ENCODE data around the gene SORCS1. TPM values are rescaled to one million over a fixed set of nuclear protein-coding genes. Genes with fewer than 3 reads are reported as not detected.

The SORCS1 gene
- total RNA-seq, 1 donor from 2014 or later, result 1.1 TPM

DNA sequence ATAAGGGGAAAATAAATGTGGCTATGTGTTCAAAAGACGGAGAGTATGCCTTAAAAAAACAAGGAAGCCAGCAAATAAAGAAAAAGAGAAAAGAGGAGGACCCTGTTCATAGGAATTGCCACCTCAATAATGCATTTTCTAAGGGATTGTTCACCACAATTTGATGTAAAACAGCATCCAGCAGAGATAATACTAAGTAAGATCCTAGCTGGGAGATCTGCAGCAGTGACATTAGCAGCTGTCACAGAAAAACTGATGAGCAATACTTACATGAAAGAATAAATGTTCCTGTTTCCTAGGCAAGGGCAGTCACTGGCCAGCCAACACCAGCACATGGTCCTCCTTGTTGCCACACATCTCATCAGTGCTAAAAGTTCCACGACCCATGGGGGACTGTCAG is 391.5 kb downstream of the SORCS1 start:
- H3K4me1 ChIP-seq (ENCODE audit: insufficient read depth, low read length), result no peaks in the 10 kb centered on the region

DNA sequence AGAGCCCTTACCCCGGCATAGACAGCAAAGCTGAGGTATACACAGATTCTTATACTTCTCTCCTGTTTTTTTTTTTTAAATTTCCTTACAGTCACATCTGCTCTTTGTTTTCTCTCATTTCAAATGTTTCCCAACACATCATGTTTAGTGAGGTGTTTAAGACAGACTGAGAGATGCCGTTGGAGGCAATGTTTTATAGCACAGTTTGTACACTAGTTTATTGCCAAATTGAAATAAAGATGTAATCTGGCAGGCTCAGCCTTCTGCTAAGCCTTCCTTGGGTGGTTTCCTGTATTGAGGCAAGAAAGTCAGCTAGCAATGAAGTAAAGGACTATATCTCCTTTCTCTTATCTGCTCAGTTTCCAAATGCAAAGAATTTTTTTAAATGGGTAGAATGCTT is 393.4 kb downstream of the SORCS1 start:
- Histone ChIP-seq H3K4me1 (ENCODE audit: insufficient read depth, low read length) (no peaks in the 10 kb centered on the region), H3K4me2 (ENCODE audit: low read length) (no peak overlapping the region), H3K36me3 (ENCODE audit: insufficient read depth, low read length) (no peaks in the 10 kb centered on the region), H4K20me1 (ENCODE audit: insufficient read depth, low read length) (no peaks in the 10 kb centered on the region), H2AFZ (ENCODE audit: low read depth, low read length) (no peak overlapping the region), H3K9ac (ENCODE audit: low read length) (no peak overlapping the region), H3K4me3 (ENCODE audit: insufficient read depth, low read depth, low read length) (no peak overlapping the region), H3K79me2 (ENCODE audit: insufficient read depth, low read length) (no peaks in the 10 kb centered on the region), H3K9me3 (ENCODE audit: insufficient read depth, low read depth, low read length) (peaks cover 3% of the 10 kb centered on the region), H3K27me3 (ENCODE audit: insufficient read depth, low read length) (no peaks in the 10 kb centered on the region), H3K27ac (ENCODE audit: low read depth, low read length) (no peak overlapping the region)
- Mint-ChIP-seq H3K36me3 (ENCODE audit: low read depth, unreplicated experiment) (no peaks in the 10 kb centered on the region), H3K4me3 (ENCODE audit: unreplicated experiment) (no peak overlapping the region), H3K9me3 (ENCODE audit: unreplicated experiment) (no peaks in the 10 kb centered on the region), H3K27me3 (ENCODE audit: low read depth, unreplicated experiment) (no peaks in the 10 kb centered on the region), H3K4me1 (ENCODE audit: low read depth, unreplicated experiment) (no peaks in the 10 kb centered on the region), H3K27ac (ENCODE audit: unreplicated experiment) (no peak overlapping the region)
- TF ChIP-seq, protein P1, sequence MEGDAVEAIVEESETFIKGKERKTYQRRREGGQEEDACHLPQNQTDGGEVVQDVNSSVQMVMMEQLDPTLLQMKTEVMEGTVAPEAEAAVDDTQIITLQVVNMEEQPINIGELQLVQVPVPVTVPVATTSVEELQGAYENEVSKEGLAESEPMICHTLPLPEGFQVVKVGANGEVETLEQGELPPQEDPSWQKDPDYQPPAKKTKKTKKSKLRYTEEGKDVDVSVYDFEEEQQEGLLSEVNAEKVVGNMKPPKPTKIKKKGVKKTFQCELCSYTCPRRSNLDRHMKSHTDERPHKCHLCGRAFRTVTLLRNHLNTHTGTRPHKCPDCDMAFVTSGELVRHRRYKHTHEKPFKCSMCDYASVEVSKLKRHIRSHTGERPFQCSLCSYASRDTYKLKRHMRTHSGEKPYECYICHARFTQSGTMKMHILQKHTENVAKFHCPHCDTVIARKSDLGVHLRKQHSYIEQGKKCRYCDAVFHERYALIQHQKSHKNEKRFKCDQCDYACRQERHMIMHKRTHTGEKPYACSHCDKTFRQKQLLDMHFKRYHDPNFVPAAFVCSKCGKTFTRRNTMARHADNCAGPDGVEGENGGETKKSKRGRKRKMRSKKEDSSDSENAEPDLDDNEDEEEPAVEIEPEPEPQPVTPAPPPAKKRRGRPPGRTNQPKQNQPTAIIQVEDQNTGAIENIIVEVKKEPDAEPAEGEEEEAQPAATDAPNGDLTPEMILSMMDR (IDR thresholded peaks at IDR 0.05; ENCODE audit: insufficient read depth, low read depth, low read length), result no peak
- DNase-seq (ENCODE audit: low read depth) (no peak), FAIRE-seq (no peak)

More for the DNA sequence above, 391.5 kb downstream of the SORCS1 start:
- FAIRE-seq (no peak), DNase-seq (ENCODE audit: low read depth) (no peak)
- Histone ChIP-seq H3K36me3 (ENCODE audit: insufficient read depth, low read length) (no peaks in the 10 kb centered on the region), H3K9me3 (ENCODE audit: insufficient read depth, low read depth, low read length) (peaks cover 3% of the 10 kb centered on the region), H3K4me2 (ENCODE audit: low read length) (no peak overlapping the region), H3K27me3 (ENCODE audit: insufficient read depth, low read length) (no peaks in the 10 kb centered on the region), H3K27ac (ENCODE audit: low read depth, low read length) (no peak overlapping the region), H2AFZ (ENCODE audit: low read depth, low read length) (no peak overlapping the region), H3K9ac (ENCODE audit: low read length) (no peak overlapping the region), H3K79me2 (ENCODE audit: insufficient read depth, low read length) (no peaks in the 10 kb centered on the region), H4K20me1 (ENCODE audit: insufficient read depth, low read length) (no peaks in the 10 kb centered on the region), H3K4me3 (ENCODE audit: insufficient read depth, low read depth, low read length) (no peak overlapping the region)
- Mint-ChIP-seq H3K27ac (ENCODE audit: unreplicated experiment) (no peak overlapping the region), H3K4me1 (ENCODE audit: low read depth, unreplicated experiment) (no peaks in the 10 kb centered on the region), H3K27me3 (ENCODE audit: low read depth, unreplicated experiment) (no peaks in the 10 kb centered on the region), H3K9me3 (ENCODE audit: unreplicated experiment) (no peaks in the 10 kb centered on the region), H3K4me3 (ENCODE audit: unreplicated experiment) (no peak overlapping the region), H3K36me3 (ENCODE audit: low read depth, unreplicated experiment) (no peaks in the 10 kb centered on the region)
- TF ChIP-seq, protein P1 (IDR thresholded peaks at IDR 0.05; ENCODE audit: insufficient read depth, low read depth, low read length), result no peak
- TF ChIP-seq EZH2 (IDR thresholded peaks at IDR 0.05; ENCODE audit: insufficient read depth, low read length), result no peak

DNA sequence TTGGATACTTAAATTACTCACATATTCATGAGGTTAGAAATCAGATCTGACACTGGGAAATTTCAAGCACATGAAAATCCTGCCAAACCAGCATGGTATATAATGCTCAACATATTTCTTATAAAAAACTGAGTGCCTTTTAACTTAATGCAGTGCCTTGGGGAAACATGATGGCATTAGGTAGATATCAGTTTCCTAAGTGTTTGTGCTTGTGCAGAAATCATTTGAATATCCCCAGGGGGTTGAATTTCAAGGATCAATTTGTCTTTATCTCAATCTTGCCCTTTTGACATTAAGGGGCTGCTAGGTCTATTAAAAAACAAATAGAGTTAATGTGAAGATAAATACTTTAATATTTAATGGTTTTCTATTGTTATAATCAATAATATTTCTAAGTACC is 396.3 kb downstream of the SORCS1 start:
- Histone ChIP-seq H3K4me3 (ENCODE audit: insufficient read depth, low read depth, low read length) (no peak overlapping the region), H3K9me3 (ENCODE audit: insufficient read depth, low read depth, low read length) (peaks cover 3% of the 10 kb centered on the region), H3K27me3 (ENCODE audit: insufficient read depth, low read length) (no peaks in the 10 kb centered on the region), H3K9ac (ENCODE audit: low read length) (no peak overlapping the region), H3K4me2 (ENCODE audit: low read length) (no peak overlapping the region), H3K4me1 (ENCODE audit: insufficient read depth, low read length) (no peaks in the 10 kb centered on the region), H3K79me2 (ENCODE audit: insufficient read depth, low read length) (no peaks in the 10 kb centered on the region), H3K27ac (ENCODE audit: low read depth, low read length) (no peak overlapping the region), H2AFZ (ENCODE audit: low read depth, low read length) (no peak overlapping the region), H4K20me1 (ENCODE audit: insufficient read depth, low read length) (no peaks in the 10 kb centered on the region), H3K36me3 (ENCODE audit: insufficient read depth, low read length) (no peaks in the 10 kb centered on the region)
- DNase-seq (ENCODE audit: low read depth) (no peak), FAIRE-seq (no peak)
- Mint-ChIP-seq H3K4me1 (ENCODE audit: low read depth, unreplicated experiment) (no peaks in the 10 kb centered on the region), H3K4me3 (ENCODE audit: unreplicated experiment) (no peak overlapping the region), H3K27me3 (ENCODE audit: low read depth, unreplicated experiment) (no peaks in the 10 kb centered on the region), H3K9me3 (ENCODE audit: unreplicated experiment) (no peaks in the 10 kb centered on the region), H3K27ac (ENCODE audit: unreplicated experiment) (no peak overlapping the region), H3K36me3 (ENCODE audit: low read depth, unreplicated experiment) (no peaks in the 10 kb centered on the region)
- no peak for TF ChIP-seq EZH2 (IDR thresholded peaks at IDR 0.05; ENCODE audit: insufficient read depth, low read length)
- TF ChIP-seq, protein P1 (IDR thresholded peaks at IDR 0.05; ENCODE audit: insufficient read depth, low read depth, low read length), result no peak
